ENCODE data around the gene BTBD7. TPM values are rescaled to one million over a fixed set of nuclear protein-coding genes. Genes with fewer than 3 reads are reported as not detected.

Gene BTBD7
- total and polyA plus RNA-seq, 2 of the 4 experiments (the other 2 are of a cell fraction): 11.9 to 30.5 TPM

- H3K14ac ChIP-seq (replicated peaks; ENCODE audit: low read depth, low read length): no peak overlapping the region
- TF ChIP-seq RCOR1 (IDR thresholded peaks at IDR 0.05; ENCODE audit: insufficient replicate concordance, low read length): no peak
- peak; percentile 47; the same call in 1 of the 2 replicates for TF ChIP-seq CEBPB (IDR thresholded peaks at IDR 0.05; ENCODE audit: low read depth, low read length)
- H2AK9ac ChIP-seq (replicated peaks; ENCODE audit: low read depth, low read length, poor library complexity): no peak overlapping the region
- no peak overlapping the region for H3K18ac ChIP-seq (ENCODE audit: low read depth, low read length)
- H2BK20ac ChIP-seq (ENCODE audit: low read depth, low read length): no peak overlapping the region
- no peaks in the 10 kb centered on the region for H3K9me3 ChIP-seq (ENCODE audit: control insufficient read depth, insufficient read depth, low read length)
- H3K4me3 ChIP-seq (ENCODE audit: insufficient read depth, low read depth, low read length): no peak overlapping the region
- peaks cover 12% of the 10 kb centered on the region for H3K9me1 ChIP-seq (ENCODE audit: insufficient read depth, low read length)
- H2AK5ac ChIP-seq (ENCODE audit: low read depth, low read length): no peak overlapping the region
- H4K20me1 ChIP-seq (ENCODE audit: insufficient read depth, low read length): peaks cover 5% of the 10 kb centered on the region; the same call in 1 of the 2 replicates
- ATAC-seq (ENCODE audit: low read depth): peak; percentile 25
- intact Hi-C loops (cut with micrococcal nuclease) (loop anchor here (2.0 kb wide), 1 partner anchor 17 kb away; no protein-coding TSS in a partner anchor), dilution Hi-C loops (cut with HindIII; ENCODE audit: low sequenced_read_pairs, unreplicated experiment) (no loop called here), in situ Hi-C loops (cut with MboI; ENCODE audit: low sequenced_read_pairs) (no loop called here)
- DNase-seq: peak; percentile 54
- no peak overlapping the region for H2BK15ac ChIP-seq (ENCODE audit: low read depth, low read length)
- no peaks in the 10 kb centered on the region; the same call in 1 of the 2 replicates for H3K36me3 ChIP-seq (ENCODE audit: control insufficient read depth, insufficient read depth, low read length)
- no peak overlapping the region for H3K23ac ChIP-seq (ENCODE audit: low read depth, low read length)
- H3K27ac ChIP-seq (ENCODE audit: insufficient read depth, low read length): no peak overlapping the region
- H3K79me1 ChIP-seq (ENCODE audit: low read depth in 1 of 2, low read length in 2 of 2): peaks cover 32 to 49% of the 10 kb centered on the region in 2 experiments
- BruUV-seq (replicated peaks): no TSS peak
- H4K5ac ChIP-seq (ENCODE audit: low read depth, low read length): no peak overlapping the region
- WGBS, 2 experiments (ENCODE audit: extremely low coverage in 2 of 2, insufficient read length in 1 of 2): no CpG with 5 or more reads among the region's 1 CpG
- no peak overlapping the region for H2AFZ ChIP-seq (replicated peaks; ENCODE audit: low read length, poor library complexity)
- no peak overlapping the region for H3K9ac ChIP-seq (ENCODE audit: low read depth, low read length)
- no peak overlapping the region for H2BK120ac ChIP-seq (ENCODE audit: low read depth, low read length)
- no peak overlapping the region for H3K4ac ChIP-seq (ENCODE audit: low read depth, low read length)
- no peak overlapping the region for H4K91ac ChIP-seq (ENCODE audit: insufficient read depth, low read depth, low read length)
- H3K4me1 ChIP-seq (ENCODE audit: control insufficient read depth, insufficient read depth, low read length): peaks cover 4% of the 10 kb centered on the region; the same call in 1 of the 2 replicates
- H2BK5ac ChIP-seq (ENCODE audit: low read depth, low read length, poor library complexity, severe bottlenecking): no peak overlapping the region
- H3K27me3 ChIP-seq (ENCODE audit: control insufficient read depth, insufficient read depth, low read length): no peaks in the 10 kb centered on the region
- H4K8ac ChIP-seq (ENCODE audit: low read depth in 2 of 2, low read length in 2 of 2): no peak overlapping the region
- ChIA-PET POLR2A (ENCODE audit: unreplicated experiment) (no interaction called here), CTCF (no interaction called here)
- no peak overlapping the region for H3K56ac ChIP-seq (ENCODE audit: extremely low read depth, insufficient read depth, low read length)
- no peak overlapping the region; the same call in 1 of the 2 replicates for H3K4me2 ChIP-seq (ENCODE audit: low read depth, low read length)
These were observed 50.9 kb downstream of the BTBD7 start for GRCh38 chr14:93281937-93282336.

Measured in IMR-90 (cell line).